ENCODE measurements around the gene NRXN2.

The NRXN2 gene

DNA sequence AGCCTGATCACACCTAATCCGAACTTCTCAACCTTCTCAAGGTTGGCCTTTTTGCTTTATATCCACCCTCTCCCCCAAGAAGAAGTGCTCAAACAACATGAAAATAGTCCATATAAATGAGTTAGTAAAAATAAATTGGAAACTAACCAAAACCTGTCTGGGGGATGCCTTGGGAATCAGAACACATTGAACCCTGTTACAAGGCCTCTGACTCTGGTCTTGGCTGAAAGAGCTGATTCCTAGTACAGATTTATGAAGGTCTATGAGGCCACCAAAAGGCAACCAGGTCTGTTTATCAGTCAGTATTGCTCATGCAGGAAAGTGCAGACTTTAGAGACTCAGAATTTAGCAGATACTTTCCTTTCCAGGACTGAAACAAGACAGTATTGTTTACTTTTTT, 49.7 kb downstream of the NRXN2 start:
- TF ChIP-seq YY1 (IDR thresholded peaks at IDR 0.05; ENCODE audit: low read depth) (no peak), ZBTB7A (IDR thresholded peaks at IDR 0.05; ENCODE audit: low read depth) (no peak), EP300 (IDR thresholded peaks at IDR 0.05; ENCODE audit: borderline replicate concordance) (no peak), NFIC (IDR thresholded peaks at IDR 0.05) (no peak), RAD21 (IDR thresholded peaks at IDR 0.05; ENCODE audit: low read depth) (no peak), TEAD4 (IDR thresholded peaks at IDR 0.05) (no peak), EGR1 (IDR thresholded peaks at IDR 0.05) (no peak), CREB1 (IDR thresholded peaks at IDR 0.05; ENCODE audit: low read depth) (no peak)
- TF ChIP-seq, protein P1, sequence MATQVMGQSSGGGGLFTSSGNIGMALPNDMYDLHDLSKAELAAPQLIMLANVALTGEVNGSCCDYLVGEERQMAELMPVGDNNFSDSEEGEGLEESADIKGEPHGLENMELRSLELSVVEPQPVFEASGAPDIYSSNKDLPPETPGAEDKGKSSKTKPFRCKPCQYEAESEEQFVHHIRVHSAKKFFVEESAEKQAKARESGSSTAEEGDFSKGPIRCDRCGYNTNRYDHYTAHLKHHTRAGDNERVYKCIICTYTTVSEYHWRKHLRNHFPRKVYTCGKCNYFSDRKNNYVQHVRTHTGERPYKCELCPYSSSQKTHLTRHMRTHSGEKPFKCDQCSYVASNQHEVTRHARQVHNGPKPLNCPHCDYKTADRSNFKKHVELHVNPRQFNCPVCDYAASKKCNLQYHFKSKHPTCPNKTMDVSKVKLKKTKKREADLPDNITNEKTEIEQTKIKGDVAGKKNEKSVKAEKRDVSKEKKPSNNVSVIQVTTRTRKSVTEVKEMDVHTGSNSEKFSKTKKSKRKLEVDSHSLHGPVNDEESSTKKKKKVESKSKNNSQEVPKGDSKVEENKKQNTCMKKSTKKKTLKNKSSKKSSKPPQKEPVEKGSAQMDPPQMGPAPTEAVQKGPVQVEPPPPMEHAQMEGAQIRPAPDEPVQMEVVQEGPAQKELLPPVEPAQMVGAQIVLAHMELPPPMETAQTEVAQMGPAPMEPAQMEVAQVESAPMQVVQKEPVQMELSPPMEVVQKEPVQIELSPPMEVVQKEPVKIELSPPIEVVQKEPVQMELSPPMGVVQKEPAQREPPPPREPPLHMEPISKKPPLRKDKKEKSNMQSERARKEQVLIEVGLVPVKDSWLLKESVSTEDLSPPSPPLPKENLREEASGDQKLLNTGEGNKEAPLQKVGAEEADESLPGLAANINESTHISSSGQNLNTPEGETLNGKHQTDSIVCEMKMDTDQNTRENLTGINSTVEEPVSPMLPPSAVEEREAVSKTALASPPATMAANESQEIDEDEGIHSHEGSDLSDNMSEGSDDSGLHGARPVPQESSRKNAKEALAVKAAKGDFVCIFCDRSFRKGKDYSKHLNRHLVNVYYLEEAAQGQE (IDR thresholded peaks at IDR 0.05; ENCODE audit: low read depth) = no peak

DNA sequence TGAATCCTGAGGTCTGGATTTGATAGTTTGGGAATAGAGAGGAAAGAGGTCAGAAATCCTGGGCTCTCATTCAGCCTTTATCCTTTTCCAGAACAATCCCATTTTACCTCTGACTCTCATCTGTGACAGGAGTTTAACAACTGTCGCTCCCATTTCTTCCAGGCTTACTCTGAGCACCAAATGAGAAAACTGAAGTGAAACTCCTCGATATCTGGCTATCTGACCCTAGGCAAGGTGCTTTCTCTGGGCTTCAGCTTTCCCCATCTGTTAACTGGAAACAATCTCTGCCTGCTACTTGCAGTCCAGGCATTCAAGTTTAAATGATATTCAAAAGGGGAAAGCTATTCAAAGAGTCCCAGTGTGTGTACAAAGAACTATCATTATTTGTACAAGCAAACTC, 50.1 kb downstream of the NRXN2 start:
- TF ChIP-seq, protein P1 (IDR thresholded peaks at IDR 0.05; ENCODE audit: low read depth) = no peak
- TF ChIP-seq TCF12 (IDR thresholded peaks at IDR 0.05; ENCODE audit: low read depth) (no peak), FOXM1 (IDR thresholded peaks at IDR 0.05; ENCODE audit: borderline replicate concordance, low read depth) (no peak), EGR1 (IDR thresholded peaks at IDR 0.05) (no peak), NFIC (IDR thresholded peaks at IDR 0.05) (no peak), USF1 (IDR thresholded peaks at IDR 0.05) (no peak), CEBPB (IDR thresholded peaks at IDR 0.05) (no peak), ZBTB7A (IDR thresholded peaks at IDR 0.05; ENCODE audit: low read depth) (no peak), RAD21 (IDR thresholded peaks at IDR 0.05; ENCODE audit: low read depth) (no peak), TEAD4 (IDR thresholded peaks at IDR 0.05) (no peak), TAF1 (IDR thresholded peaks at IDR 0.05; ENCODE audit: low read depth) (no peak), CREB1 (IDR thresholded peaks at IDR 0.05; ENCODE audit: low read depth) (no peak), EP300 (IDR thresholded peaks at IDR 0.05; ENCODE audit: borderline replicate concordance) (no peak), YY1 (IDR thresholded peaks at IDR 0.05; ENCODE audit: low read depth) (no peak), MAX (IDR thresholded peaks at IDR 0.05) (no peak)

DNA sequence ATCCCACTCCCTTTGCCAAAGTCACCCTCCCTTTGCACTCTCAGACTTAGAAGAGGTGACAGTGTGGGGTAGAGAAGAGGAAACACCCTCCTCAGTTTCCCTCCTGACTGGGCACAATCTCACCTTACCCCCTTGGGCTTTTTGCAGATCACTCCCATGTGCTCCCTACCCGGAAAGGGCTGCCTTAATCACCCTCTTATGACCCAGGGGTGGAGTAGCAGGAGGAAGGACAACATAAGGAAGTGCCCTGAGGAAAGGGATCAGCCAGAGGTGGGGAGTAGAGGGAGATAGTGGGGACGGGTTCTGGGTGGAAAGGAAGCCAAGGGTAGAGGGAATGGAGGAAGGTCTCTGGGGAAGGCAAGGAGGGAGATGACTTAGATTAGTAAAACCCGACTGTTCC, 52.0 kb downstream of the NRXN2 start:
- no peak for TF ChIP-seq TEAD4 (IDR thresholded peaks at IDR 0.05)
- TF ChIP-seq RAD21 (IDR thresholded peaks at IDR 0.05; ENCODE audit: low read depth) = no peak
- TF ChIP-seq YY1 (IDR thresholded peaks at IDR 0.05; ENCODE audit: low read depth) = no peak
- TF ChIP-seq FOXM1 (IDR thresholded peaks at IDR 0.05; ENCODE audit: borderline replicate concordance, low read depth) = no peak
- no peak for TF ChIP-seq CREB1 (IDR thresholded peaks at IDR 0.05; ENCODE audit: low read depth)
- no peak for TF ChIP-seq EP300 (IDR thresholded peaks at IDR 0.05; ENCODE audit: borderline replicate concordance)
- TF ChIP-seq EGR1 (IDR thresholded peaks at IDR 0.05) = no peak
- TF ChIP-seq NFIC (IDR thresholded peaks at IDR 0.05) = no peak
- TF ChIP-seq USF1 (IDR thresholded peaks at IDR 0.05) = no peak
- no peak for TF ChIP-seq TCF12 (IDR thresholded peaks at IDR 0.05; ENCODE audit: low read depth)
- no peak for TF ChIP-seq ZBTB7A (IDR thresholded peaks at IDR 0.05; ENCODE audit: low read depth)
- TF ChIP-seq, protein P1 (IDR thresholded peaks at IDR 0.05; ENCODE audit: low read depth) = no peak
- TF ChIP-seq MAX (IDR thresholded peaks at IDR 0.05) = no peak
- no peak for TF ChIP-seq TAF1 (IDR thresholded peaks at IDR 0.05; ENCODE audit: low read depth)

DNA sequence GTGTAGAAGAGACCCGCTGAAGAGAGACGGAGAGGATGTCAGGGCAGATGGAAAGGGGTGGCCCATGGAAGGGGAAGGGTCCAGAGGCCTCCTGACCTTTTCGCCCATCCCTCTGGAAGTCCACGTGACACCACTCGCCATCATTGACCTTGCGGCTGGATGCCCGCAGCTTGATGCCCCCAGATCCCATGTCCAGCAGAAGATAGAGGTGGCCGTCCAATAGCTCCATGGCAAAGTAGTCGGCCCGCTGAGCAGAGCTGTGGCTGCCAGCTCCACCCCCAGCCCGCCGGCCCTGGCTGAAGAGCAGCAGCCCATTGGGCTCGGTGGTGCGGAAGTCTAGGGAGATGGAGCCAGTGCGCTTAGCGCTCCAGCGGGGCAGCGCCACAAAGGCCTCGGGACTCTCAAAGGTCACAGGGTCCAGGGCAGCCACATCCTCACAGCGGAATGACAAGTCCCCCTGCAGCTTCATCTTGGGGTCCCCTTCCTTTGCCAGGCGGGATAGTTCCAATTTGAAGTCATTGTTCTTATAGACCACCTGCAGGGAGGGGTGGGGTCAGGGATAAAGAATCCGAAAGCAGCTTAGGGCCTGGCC, 55.7 kb downstream of the NRXN2 start:
- TF ChIP-seq FOXM1 (IDR thresholded peaks at IDR 0.05; ENCODE audit: borderline replicate concordance, low read depth) (no peak), TAF1 (IDR thresholded peaks at IDR 0.05; ENCODE audit: low read depth) (no peak), RAD21 (IDR thresholded peaks at IDR 0.05; ENCODE audit: low read depth) (no peak), CREB1 (IDR thresholded peaks at IDR 0.05; ENCODE audit: low read depth) (no peak), ZBTB7A (IDR thresholded peaks at IDR 0.05; ENCODE audit: low read depth) (no peak), CEBPB (IDR thresholded peaks at IDR 0.05) (no peak), MAX (IDR thresholded peaks at IDR 0.05) (no peak), TEAD4 (IDR thresholded peaks at IDR 0.05) (no peak), NFIC (IDR thresholded peaks at IDR 0.05) (no peak)

Data from Ishikawa (cell line).